EH (cell line): ENCODE results near the gene PDE4C.
A peak's percentile ranks its signal among the peaks of the same experiment; 100 is the strongest.

Source experiments
- DNase-seq: peaks from one replicate; pipeline ENCODE4 v3.0.0-alpha.2; 2015; ENCODE audit warnings: low read depth

Gene PDE4C

DNA sequence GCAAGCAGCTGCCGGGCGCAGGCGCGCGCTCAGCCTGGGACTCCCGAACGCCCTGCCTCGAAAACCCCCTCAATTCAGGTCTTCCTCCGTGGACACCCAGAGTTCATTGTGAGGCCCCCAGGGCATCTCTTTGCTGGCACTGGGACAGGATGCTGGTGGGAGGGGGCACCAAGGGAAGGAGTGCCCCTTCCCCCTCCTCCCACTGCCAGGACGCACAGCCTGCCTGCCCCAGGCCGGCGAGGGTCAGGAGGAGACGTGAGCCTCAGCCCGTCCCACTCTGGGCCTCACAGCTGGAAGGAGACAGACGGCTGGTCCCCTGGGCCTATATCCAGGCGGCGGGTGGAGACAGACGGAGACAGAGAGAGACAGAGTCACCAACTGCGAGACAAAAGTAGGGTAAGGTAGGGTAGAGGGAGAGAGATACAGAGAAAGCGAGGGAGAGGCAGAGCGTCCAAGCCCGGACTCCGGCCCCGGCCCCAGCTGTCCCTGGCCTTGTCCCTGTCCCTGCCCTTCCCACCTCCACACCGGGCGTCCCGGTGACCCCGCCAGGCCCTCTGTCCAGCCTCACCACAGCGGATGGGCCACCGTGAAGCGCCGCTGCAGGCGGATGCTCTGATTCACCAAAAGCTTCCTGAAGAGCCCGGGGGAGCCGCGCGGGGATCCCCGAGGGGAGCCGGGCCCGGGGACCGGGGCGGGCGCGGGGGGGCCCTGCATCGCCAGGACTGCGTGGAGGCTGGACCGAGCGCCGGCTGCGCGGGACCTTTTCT is at the start of gene PDE4C:
PDE4C (minus strand) TSS at position 737 of the 767 bp plus-strand sequence; CDS start at position 714, 23 bp downstream.
- peak; percentile 26 for DNase-seq

- DNase-seq = peak; percentile 90
Measured at GRCh38 chr19:18274781-18275356, 48.6 kb upstream of the PDE4C start.

DNA sequence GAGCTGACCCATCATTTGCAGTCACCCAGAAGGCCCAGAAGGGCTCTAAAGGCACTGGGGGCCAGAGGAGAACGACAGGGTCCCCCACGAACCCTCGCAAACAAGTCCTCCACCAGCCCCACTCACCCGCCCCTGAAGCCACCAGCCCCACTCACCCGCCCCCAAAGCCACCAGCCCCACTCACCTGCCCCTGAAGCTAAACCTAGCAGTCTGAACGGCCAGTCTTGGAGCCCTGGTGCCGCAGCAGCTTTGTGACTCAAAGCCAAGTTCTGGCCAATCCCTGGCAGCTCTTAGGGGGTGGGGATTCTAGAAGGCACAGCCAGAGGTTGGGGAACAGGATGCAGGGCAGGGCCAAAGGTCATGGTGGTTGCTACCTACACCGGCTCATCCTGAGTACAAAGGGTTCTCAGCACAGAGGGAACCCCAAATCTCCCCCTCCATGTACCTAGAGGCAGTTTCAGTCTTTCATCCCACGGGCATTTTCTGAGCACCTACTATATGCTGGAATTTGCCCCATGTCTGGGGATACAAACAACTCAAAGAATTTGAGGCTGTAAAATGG is 48.1 kb upstream of the PDE4C start, which contains the start of gene IQCN:
IQCN (minus strand) TSS at position 234 of the 562 bp plus-strand sequence. CDS start 4,974 bp downstream, outside the sequence.
- DNase-seq = peak; percentile 28

GRCh38 chr19:18273561-18274218 is 47.5 kb upstream of the PDE4C start:
- no peak for DNase-seq

DNA sequence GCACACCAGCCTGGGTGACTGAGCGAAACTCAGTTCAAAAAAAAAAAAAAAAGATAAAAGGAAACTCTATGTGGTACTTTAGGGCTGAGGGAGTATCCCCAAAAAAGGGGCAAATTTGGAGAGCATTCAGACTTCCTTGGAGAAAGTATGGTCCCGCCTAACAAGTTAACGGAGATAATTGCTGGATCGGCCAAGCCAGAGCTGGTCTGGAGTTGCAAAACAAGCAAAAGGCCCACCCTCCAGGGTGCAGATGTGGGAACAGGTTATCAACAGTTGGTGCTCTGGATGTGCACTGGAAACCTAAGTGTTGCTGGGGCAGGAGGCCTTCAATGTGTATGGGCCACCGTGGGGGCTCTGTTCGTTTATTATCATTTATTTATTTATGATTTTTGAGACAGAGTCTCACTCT is 45.2 kb upstream of the PDE4C start:
- DNase-seq = no peak

DNA sequence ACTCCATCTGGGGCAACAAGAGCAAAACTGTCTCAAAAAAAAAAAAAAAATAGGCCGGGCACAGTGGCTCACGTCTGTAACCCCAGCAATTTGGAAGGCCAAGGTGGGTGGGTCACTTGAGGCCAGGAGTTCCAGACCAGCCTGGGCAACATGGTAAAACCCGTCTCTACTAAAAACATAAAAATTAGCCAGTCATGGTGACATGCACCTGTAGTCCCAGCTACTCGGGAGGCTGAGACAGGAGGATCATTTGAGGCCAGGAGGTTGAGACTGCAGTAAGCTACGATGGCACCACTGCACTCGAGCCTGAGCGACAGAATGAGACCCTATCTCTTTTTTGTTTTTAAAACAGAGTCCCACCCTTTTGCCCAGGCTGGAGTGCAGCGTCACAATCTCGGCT is 44.1 kb upstream of the PDE4C start:
- no peak for DNase-seq

GRCh38 chr19:18269070-18269723 is 43.0 kb upstream of the PDE4C start:
- DNase-seq = no peak

- no peak for DNase-seq
Measured at GRCh38 chr19:18266771-18267686, 40.8 kb upstream of the PDE4C start.

DNA sequence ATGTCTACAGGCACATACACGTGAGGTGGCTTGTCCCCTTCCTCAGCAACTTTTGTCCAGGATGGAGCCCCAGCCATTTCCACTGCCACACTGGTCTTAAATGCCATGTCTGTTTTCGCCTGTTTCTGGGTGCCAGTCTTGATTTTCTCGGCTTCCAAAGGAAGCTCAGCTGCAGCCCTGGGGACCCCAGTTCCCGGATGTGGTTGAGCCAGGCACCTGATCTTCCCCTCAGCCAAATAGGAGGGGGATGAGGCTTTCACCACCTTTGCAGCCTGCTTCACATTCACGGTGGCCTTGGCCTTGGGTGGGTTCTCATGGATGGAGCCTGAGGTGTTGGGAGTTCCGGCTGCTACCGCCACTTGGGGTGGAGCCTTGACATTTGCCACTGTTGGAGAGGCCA is 39.3 kb upstream of the PDE4C start:
- DNase-seq = no peak

GRCh38 chr19:18264971-18265540 is 38.8 kb upstream of the PDE4C start:
- DNase-seq = no peak

DNA sequence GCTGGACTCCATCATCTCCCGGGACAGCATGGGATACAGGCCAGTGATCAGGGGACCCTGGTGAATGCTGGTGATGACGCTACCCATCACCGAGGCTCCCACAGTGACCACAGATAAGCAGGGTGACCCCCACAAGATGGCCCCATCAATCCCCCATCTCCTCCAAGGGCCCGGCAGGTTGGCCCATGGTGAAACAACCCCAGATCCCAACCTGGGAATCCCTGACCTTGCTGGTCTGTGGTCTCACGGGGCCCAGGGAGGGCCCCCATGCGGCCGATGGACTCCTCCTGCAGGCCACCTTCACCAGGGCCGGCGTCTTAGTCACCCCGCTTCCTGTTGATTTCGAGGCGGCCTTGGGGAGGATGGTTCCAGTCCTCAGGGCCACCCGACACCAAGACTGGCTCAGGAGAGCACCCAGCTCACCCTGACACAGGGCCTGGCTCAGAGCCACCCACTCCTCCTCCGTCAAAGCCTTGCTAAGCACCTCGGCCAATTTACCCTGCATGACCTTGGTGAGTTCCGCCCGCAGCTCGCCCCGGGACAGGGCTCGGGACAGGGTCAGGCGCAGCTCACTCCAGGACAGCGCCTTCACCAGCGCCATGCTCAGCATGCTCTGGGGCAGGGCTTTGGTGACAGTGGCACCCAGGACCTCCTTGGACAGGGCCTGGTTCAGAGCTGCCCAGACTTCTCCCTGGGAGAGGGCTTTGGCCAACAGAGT is 38.1 kb upstream of the PDE4C start:
- DNase-seq = no peak

GRCh38 chr19:18263324-18264136 is 37.3 kb upstream of the PDE4C start:
- no peak for DNase-seq

- DNase-seq = no peak
Measured at GRCh38 chr19:18262917-18263316, 36.7 kb upstream of the PDE4C start.

DNA sequence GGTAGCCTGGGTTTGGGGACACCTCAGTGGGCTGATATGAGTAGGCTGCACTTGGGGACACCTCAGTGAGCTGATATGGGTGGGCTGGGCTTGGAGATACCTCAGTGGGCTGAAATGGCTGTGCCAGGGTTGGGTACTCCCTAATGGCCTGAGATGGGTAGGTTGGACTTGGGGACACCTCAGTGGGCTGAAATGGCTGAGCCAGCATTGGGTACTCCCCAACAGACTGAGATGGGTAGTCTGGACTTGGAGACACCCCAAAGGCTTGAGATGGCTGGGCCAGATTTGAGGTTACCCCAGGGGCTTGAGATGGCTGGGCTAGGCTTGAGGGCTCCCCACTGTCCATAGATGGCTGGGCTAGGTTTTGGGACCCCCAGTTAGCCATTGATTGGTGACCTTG is 35.9 kb upstream of the PDE4C start:
- DNase-seq = no peak

DNA sequence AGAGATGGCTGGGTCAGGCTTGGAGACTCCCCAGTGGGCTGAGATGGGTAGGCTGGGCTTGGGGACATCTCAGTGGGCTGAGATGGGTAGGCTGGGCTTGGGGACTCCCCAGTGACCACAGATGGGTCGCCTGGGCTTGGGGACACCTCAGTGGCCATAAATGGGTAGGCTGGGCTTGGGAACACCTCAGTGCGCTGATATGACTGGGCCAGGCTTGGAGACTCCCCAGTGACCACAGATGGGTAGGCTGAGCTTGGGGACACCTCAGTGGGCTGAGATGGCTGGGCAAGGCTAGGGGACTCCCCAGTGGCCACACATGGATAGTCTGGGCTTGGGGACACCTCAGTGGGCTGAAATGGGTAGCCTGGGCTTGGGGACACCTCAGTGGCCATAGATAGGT is 35.2 kb upstream of the PDE4C start:
- DNase-seq = no peak

- DNase-seq = no peak
Measured at GRCh38 chr19:18259893-18260292, 33.7 kb upstream of the PDE4C start.

DNA sequence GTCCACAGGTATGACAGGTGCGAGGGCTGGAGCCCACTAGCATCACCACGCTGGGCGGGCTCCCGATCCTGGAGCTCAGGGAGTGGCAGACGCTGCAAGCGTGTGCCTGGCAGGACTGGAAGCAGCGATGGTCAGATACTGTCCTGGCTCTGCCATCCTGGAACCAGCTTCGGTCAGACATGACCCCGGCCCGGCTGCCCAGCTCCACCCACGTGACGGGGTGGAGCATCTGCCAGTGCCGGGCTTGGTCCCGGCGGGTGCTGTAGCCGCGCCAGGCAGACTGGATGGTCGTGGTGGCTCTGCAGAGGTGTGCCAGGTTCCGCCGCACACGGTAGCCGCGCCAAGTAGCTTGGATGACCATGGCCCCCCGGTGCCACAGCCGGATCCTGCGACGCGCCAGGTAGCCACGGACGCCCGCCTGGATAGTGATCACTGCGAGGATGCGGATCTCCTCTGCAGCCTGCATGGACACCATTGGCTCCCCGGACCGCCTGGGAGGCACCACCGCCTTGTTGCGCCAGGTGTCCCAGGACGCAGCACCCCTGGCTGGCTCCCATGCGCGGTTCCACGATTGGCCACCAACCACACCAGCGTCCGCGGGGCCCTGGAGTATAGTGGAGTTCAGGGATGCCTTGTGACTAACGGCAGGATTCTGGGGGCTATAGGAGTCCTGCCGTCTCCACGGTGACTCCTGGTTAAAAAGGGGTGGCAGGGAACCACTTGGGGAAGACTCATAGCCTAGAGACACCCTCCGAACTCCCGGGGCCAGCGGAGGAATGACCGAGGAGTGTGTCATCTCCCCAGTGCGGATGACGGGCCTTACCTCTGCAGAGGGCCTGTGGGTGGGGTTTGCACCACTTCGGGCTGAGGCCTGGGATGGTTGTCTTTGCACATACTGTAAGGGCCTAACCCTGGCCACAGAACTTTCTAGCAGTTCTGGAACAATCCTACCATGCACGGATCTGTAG is 31.5 kb upstream of the PDE4C start:
- no peak for DNase-seq
